Nephron progenitor cell (in vitro differentiated cells): ENCODE measurements around the gene EARS2.

Experiments used
- DNase-seq: peaks from one replicate; pipeline ENCODE4 v3.0.0; 2021
- H3K27ac Mint-ChIP-seq: 2 replicates; pipeline ENCODE4 v1.8.0; 2021; ENCODE audit warnings: mild to moderate bottlenecking, moderate library complexity, mixed read lengths
- H3K27me3 Mint-ChIP-seq: 2 replicates; pipeline ENCODE4 v1.8.0; 2021; ENCODE audit warnings: mild to moderate bottlenecking, low read depth, mixed read lengths; ENCODE audit not compliant: poor library complexity
- H3K36me3 Mint-ChIP-seq: 2 replicates; pipeline ENCODE4 v1.8.0; 2021; ENCODE audit warnings: low read depth, mixed read lengths
- H3K4me1 Mint-ChIP-seq: 2 replicates; pipeline ENCODE4 v1.8.0; 2021; ENCODE audit warnings: mixed read lengths
- H3K4me3 Mint-ChIP-seq: 2 replicates; pipeline ENCODE4 v1.8.0; 2021; ENCODE audit warnings: mild to moderate bottlenecking, moderate library complexity, mixed read lengths
- H3K9me3 Mint-ChIP-seq: 2 replicates; pipeline ENCODE4 v1.8.0; 2021; ENCODE audit warnings: mild to moderate bottlenecking, moderate library complexity, mixed read lengths
- TF ChIP-seq, protein P1 (sequence below): fragments of 200-600 bp; sonication (generic); IDR thresholded peaks from 2 replicates; pipeline ENCODE4 v1.5.0; 2021; ENCODE audit warnings: antibody characterized with exemption

The EARS2 gene

DNA sequence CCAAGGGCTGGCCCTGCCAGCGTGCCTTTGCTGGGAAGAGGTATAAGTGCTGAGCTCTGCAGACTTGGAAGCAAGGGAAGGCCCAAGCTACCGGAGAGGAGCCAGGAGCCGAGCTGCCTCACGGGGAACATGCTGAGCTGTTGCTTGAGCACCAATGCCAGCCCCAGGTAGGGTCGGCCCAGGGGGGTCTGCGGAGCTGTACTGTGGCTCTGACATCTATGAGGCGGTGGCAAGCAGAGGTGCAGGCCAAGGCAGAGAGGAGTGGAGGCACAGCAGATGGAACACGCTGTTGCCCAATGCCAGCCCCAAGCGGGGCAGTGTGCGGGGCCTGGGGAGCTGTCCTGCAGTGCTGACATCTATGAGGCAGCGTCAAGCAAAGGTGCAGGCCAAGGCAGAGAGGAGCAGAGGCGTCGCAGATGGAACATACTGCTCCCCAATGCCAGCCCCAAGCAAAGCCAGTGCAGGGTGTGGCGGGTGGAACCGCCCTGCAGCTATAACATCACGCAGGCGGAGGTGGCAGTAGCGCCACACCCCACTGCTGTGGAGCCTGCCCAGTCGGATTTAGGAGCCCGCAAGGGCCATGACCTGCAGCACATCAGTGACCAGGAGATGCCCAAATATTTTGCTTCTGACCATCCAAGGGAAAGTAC, 56.8 kb downstream of the EARS2 start:
- Mint-ChIP-seq H3K4me3 (no peak overlapping the region), H3K36me3 (peaks cover 8% of the 10 kb centered on the region), H3K9me3 (no peaks in the 10 kb centered on the region), H3K27ac (no peak overlapping the region), H3K27me3 (no peaks in the 10 kb centered on the region), H3K4me1 (peaks cover 28% of the 10 kb centered on the region)
- no peak for DNase-seq
- TF ChIP-seq, protein P1, sequence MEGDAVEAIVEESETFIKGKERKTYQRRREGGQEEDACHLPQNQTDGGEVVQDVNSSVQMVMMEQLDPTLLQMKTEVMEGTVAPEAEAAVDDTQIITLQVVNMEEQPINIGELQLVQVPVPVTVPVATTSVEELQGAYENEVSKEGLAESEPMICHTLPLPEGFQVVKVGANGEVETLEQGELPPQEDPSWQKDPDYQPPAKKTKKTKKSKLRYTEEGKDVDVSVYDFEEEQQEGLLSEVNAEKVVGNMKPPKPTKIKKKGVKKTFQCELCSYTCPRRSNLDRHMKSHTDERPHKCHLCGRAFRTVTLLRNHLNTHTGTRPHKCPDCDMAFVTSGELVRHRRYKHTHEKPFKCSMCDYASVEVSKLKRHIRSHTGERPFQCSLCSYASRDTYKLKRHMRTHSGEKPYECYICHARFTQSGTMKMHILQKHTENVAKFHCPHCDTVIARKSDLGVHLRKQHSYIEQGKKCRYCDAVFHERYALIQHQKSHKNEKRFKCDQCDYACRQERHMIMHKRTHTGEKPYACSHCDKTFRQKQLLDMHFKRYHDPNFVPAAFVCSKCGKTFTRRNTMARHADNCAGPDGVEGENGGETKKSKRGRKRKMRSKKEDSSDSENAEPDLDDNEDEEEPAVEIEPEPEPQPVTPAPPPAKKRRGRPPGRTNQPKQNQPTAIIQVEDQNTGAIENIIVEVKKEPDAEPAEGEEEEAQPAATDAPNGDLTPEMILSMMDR = no peak

DNA sequence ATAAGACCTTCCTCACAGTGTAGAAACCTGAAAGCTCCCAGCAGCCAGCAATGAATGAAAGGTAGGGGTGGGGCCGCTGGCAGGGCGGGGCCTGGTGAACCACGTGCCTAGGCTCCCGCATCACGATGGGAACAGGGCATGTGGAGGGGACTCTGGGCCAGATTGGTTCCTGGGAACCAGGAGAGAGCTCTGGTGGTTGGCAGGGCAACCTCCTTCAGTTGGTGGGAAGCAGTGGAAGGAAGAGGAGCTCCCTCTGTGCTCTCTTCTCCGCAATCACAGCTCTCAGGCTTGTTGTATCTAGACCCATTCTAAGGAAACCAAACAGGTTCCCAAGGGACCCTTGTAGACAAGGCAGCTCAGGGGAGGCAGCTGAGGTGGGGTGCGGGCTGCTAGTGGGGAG, 57.3 kb downstream of the EARS2 start:
- Mint-ChIP-seq H3K27ac (no peak overlapping the region), H3K4me3 (no peak overlapping the region), H3K4me1 (peaks cover 22% of the 10 kb centered on the region), H3K27me3 (no peaks in the 10 kb centered on the region), H3K9me3 (no peaks in the 10 kb centered on the region), H3K36me3 (peaks cover 13% of the 10 kb centered on the region)
- TF ChIP-seq, protein P1 = no peak
- no peak for DNase-seq

DNA sequence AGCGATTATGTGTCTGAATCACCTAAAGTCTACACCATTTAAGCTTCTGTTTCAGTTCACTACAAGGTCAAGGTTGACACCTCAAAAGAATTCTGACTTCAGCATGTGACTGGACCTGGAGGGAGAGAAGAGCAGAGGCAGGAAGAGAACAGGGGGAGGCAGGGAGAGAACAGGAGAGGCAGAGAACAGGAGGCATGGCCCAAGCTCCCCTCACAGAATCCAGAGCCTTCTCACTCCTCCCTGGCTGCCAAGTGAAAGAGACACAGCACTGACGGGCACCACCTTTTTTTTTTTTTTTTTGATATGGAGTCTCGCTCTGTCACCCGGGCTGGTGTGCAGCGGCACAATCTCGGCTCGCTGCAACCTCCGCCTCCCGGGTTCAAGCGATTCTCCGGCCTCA, 58.3 kb downstream of the EARS2 start:
- H3K27ac Mint-ChIP-seq = no peak overlapping the region
- H3K9me3 Mint-ChIP-seq = no peaks in the 10 kb centered on the region
- peaks cover 16% of the 10 kb centered on the region for H3K36me3 Mint-ChIP-seq
- H3K27me3 Mint-ChIP-seq = no peaks in the 10 kb centered on the region
- peaks cover 14% of the 10 kb centered on the region for H3K4me1 Mint-ChIP-seq
- TF ChIP-seq, protein P1 = no peak
- H3K4me3 Mint-ChIP-seq = no peak overlapping the region
- no peak for DNase-seq

DNA sequence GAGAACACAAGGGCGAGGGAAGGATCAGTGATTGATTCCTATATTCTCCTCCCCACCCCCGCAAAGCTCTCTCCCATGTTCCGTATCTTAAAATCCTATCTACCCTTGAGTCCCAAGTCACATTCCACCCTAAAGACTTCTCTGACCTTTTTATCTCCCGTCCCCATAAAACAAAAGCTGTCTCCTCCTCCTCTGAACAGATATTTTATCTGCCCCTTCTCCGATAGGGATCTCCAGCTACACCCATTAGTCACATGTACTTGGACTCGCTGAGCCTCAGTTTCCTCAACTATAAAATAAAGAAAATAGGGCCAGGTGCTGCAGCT, 59.6 kb downstream of the EARS2 start:
- Mint-ChIP-seq H3K27me3 (no peaks in the 10 kb centered on the region), H3K4me3 (no peak overlapping the region), H3K36me3 (peaks cover 22% of the 10 kb centered on the region), H3K9me3 (no peaks in the 10 kb centered on the region), H3K27ac (peak overlapping the region; percentile 77), H3K4me1 (peaks cover 14% of the 10 kb centered on the region)
- TF ChIP-seq, protein P1 = no peak
- no peak for DNase-seq

DNA sequence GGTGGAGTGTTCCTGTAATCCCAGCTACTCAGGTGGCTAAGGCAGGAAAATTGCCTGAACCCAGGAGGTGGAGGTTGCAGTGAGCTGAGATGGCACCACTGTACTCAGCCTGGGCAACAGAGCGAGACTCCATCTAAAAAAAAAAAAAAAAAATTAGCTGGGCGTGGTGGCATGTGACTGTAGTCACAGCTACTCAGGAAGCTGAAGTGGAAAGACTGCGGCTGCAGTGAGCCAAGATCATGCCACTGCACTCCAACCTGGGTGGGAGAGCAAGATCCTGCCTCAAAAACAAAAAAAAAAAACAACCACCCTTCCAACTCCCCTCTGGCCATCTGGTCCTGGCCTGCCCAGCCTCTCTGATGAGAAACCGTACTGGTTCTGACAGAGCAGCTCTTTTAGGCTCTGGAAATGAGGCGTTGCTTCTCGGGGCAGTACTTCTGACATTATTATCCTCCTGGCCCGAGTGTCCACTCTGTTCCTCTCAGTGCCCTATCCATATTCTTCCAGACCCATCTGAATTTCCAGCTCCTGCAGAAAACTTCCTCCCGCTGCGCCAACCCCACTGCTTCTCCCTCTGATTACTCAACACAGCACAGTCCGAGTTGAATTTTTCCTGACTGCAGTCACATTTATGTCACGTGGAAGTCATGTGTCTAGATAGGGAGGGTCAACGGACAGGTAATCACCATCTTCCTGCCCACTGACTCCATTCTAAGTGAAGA, 60.2 kb downstream of the EARS2 start:
- no peak overlapping the region for H3K4me3 Mint-ChIP-seq
- DNase-seq = no peak
- H3K4me1 Mint-ChIP-seq = peaks cover 14% of the 10 kb centered on the region
- H3K9me3 Mint-ChIP-seq = no peaks in the 10 kb centered on the region
- H3K27ac Mint-ChIP-seq = peak overlapping the region; percentile 77
- H3K27me3 Mint-ChIP-seq = no peaks in the 10 kb centered on the region
- H3K36me3 Mint-ChIP-seq = peaks cover 26% of the 10 kb centered on the region
- TF ChIP-seq, protein P1 = no peak

DNA sequence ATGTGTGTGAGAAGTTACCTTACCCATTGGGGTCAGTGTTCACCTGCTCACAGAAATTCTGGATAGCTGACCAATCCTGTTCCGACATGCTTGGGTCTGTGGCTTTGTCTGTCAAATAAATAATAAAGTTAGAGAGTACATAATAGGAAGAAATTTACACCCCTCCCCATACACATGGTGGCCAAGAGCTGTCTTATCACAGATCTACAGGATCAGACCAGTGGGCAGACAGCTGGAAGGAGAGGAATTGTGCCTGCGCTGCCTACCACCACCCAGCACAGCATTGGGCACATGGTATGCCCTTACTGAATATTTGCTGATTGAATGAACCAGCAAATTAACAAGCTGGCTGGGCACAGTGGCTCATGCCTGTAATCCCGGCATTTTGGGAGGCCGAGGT, 61.5 kb downstream of the EARS2 start:
- Mint-ChIP-seq H3K9me3 (no peaks in the 10 kb centered on the region), H3K4me3 (no peak overlapping the region), H3K27me3 (no peaks in the 10 kb centered on the region), H3K27ac (no peak overlapping the region), H3K36me3 (peaks cover 37% of the 10 kb centered on the region), H3K4me1 (peaks cover 14% of the 10 kb centered on the region)
- no peak for DNase-seq
- TF ChIP-seq, protein P1 = no peak
